SK-N-MC (cell line): ENCODE data around the gene TIMP2.

Experiments
- DNase-seq: peaks from one replicate; pipeline ENCODE4 v3.0.0-alpha.2; 2011; ENCODE audit warnings: low read depth, low spot score
- H3K27ac ChIP-seq: fragments of 200-600 bp; sonication (generic); 2 replicates; pipeline ENCODE4 v1.5.1; 2016; ENCODE audit warnings: mixed run types
- H3K36me3 ChIP-seq: fragments of 200-600 bp; sonication (generic); 2 replicates; pipeline ENCODE4 v1.6.1; 2017; ENCODE audit warnings: antibody characterized with exemption, low read length, mixed read lengths; ENCODE audit not compliant: insufficient read depth
- H3K4me3 ChIP-seq: fragments of 200-600 bp; sonication (generic); 2 replicates; pipeline ENCODE4 v1.5.1; 2016
- H3K9ac ChIP-seq: fragments of 200-600 bp; sonication (generic); 2 replicates; pipeline ENCODE4 v1.8.0; 2017; ENCODE audit warnings: mixed run types, mixed read lengths; ENCODE audit not compliant: insufficient read length
- H3K9me3 ChIP-seq: fragments of 200-600 bp; sonication (generic); 2 replicates; pipeline ENCODE4 v1.6.1; 2017; ENCODE audit warnings: low read depth, mild to moderate bottlenecking, antibody characterized with exemption, low read length, moderate library complexity, mixed read lengths
- EZH2 ChIP-seq: fragments of 200-600 bp; sonication (generic); IDR thresholded peaks from one replicate; pipeline ENCODE4 v1.6.1; 2017; ENCODE audit warnings: antibody characterized with exemption
- FOXP2 ChIP-seq: optimal IDR thresholded peaks from 2 replicates; pipeline ENCODE3; 2011; ENCODE audit warnings: mild to moderate bottlenecking, moderate library complexity; ENCODE audit not compliant: insufficient read depth; ENCODE audit errors: extremely low read length, control extremely low read depth
- POLR2AphosphoS5 ChIP-seq: IDR thresholded peaks from 2 replicates; pipeline ENCODE4 v1.6.1; 2012; ENCODE audit warnings: mild to moderate bottlenecking, low read depth, low read length, borderline replicate concordance

The TIMP2 gene

GRCh38 chr17:78959803-78960202 is 34.6 kb upstream of the TIMP2 start:
- Histone ChIP-seq H3K36me3 (no peaks in the 10 kb centered on the region), H3K9me3 (no peaks in the 10 kb centered on the region), H3K9ac (no peak overlapping the region), H3K27ac (no peak overlapping the region), H3K4me3 (no peak overlapping the region)
- DNase-seq, result no peak
- TF ChIP-seq POLR2AphosphoS5 (no peak), EZH2 (no peak), FOXP2 (no peak)

GRCh38 chr17:78958641-78959127 is 33.5 kb upstream of the TIMP2 start:
- H3K9me3 ChIP-seq, result no peaks in the 10 kb centered on the region
- TF ChIP-seq FOXP2, result no peak
- TF ChIP-seq EZH2, result no peak
- no peak for TF ChIP-seq POLR2AphosphoS5
- H3K4me3 ChIP-seq, result no peak overlapping the region
- H3K27ac ChIP-seq, result no peak overlapping the region
- no peak overlapping the region for H3K9ac ChIP-seq
- no peaks in the 10 kb centered on the region for H3K36me3 ChIP-seq
- DNase-seq, result no peak

DNA sequence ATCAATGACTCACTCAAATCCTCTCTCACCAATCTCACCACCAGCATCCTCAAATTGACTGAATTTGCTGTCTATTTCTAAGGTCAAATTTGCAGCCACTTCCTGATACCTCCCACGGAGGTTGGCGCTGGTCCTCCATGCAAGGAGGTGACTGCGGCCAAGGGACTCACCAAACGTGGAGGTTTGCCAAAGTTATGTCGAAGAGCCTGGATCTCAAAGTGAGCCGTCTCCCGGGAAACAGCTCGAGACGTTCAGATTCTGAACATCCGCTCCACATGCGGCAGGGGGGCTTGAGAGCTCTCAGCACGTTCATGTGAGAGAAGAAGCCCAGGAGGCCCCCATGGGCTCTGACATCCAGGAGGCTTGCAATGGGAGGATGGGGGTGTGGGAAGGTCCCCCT is 31.9 kb upstream of the TIMP2 start:
- H3K9ac ChIP-seq, result no peak overlapping the region
- no peak overlapping the region for H3K27ac ChIP-seq
- TF ChIP-seq FOXP2, result no peak
- TF ChIP-seq POLR2AphosphoS5, result no peak
- no peak for TF ChIP-seq EZH2
- no peaks in the 10 kb centered on the region for H3K9me3 ChIP-seq
- no peaks in the 10 kb centered on the region for H3K36me3 ChIP-seq
- H3K4me3 ChIP-seq, result no peak overlapping the region
- no peak for DNase-seq

- Histone ChIP-seq H3K4me3 (no peak overlapping the region), H3K9me3 (no peaks in the 10 kb centered on the region), H3K9ac (no peak overlapping the region), H3K36me3 (no peaks in the 10 kb centered on the region), H3K27ac (no peak overlapping the region)
- TF ChIP-seq EZH2 (no peak), FOXP2 (no peak), POLR2AphosphoS5 (no peak)
- DNase-seq, result no peak
Measured at GRCh38 chr17:78956254-78956653, 31.1 kb upstream of the TIMP2 start.

- H3K9me3 ChIP-seq, result no peaks in the 10 kb centered on the region
- H3K9ac ChIP-seq, result no peak overlapping the region
- H3K27ac ChIP-seq, result no peak overlapping the region
- no peak for DNase-seq
- TF ChIP-seq EZH2 (no peak), POLR2AphosphoS5 (no peak), FOXP2 (no peak)
- no peak overlapping the region for H3K4me3 ChIP-seq
- H3K36me3 ChIP-seq, result no peaks in the 10 kb centered on the region
Measured at GRCh38 chr17:78954684-78955083, 29.5 kb upstream of the TIMP2 start.

- Histone ChIP-seq H3K9me3 (no peaks in the 10 kb centered on the region), H3K9ac (no peak overlapping the region), H3K27ac (no peak overlapping the region), H3K4me3 (no peak overlapping the region), H3K36me3 (no peaks in the 10 kb centered on the region)
- no peak for DNase-seq
- TF ChIP-seq FOXP2 (no peak), POLR2AphosphoS5 (no peak), EZH2 (no peak)
Measured at GRCh38 chr17:78953356-78954350, 28.5 kb upstream of the TIMP2 start.

- Histone ChIP-seq H3K9me3 (no peaks in the 10 kb centered on the region), H3K27ac (no peak overlapping the region), H3K36me3 (no peaks in the 10 kb centered on the region), H3K9ac (no peak overlapping the region), H3K4me3 (no peak overlapping the region)
- TF ChIP-seq FOXP2 (no peak), EZH2 (no peak), POLR2AphosphoS5 (no peak)
- DNase-seq, result no peak
Measured at GRCh38 chr17:78952706-78953105, 27.5 kb upstream of the TIMP2 start.

DNA sequence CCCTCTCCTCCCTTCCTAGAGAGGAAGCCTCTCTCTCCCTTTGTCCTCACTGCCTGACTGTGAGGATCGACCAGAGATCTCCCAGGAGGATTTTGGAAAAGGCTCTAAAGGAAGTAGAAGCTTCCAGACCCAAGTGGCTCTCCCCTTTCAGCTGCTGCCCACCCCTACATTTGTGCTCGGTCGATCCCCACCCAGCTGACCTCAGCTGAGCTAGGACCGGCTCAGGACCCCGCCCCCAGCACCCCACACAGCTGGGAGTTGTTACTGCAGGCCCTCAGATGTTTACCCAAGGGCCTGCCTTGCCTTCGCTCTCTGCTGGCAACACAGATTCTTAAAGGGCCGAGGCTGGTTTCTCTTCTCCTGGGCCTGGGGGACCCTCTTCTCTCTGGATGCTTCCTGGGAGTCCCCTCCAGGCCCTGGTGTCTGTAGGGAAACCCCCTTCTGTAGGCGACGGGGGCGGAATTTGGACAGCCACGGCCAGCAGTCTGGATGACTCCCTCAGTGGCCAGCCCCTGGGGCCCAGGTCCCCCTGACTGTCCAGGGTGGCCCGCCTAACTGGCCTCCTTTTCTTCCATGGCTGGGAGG is 26.9 kb upstream of the TIMP2 start:
- TF ChIP-seq FOXP2 (no peak), EZH2 (no peak), POLR2AphosphoS5 (no peak)
- Histone ChIP-seq H3K36me3 (no peaks in the 10 kb centered on the region), H3K9me3 (no peaks in the 10 kb centered on the region), H3K27ac (no peak overlapping the region), H3K4me3 (no peak overlapping the region), H3K9ac (no peak overlapping the region)
- no peak for DNase-seq

- H3K9me3 ChIP-seq, result no peaks in the 10 kb centered on the region
- H3K9ac ChIP-seq, result no peak overlapping the region
- H3K27ac ChIP-seq, result no peak overlapping the region
- no peaks in the 10 kb centered on the region for H3K36me3 ChIP-seq
- TF ChIP-seq POLR2AphosphoS5 (no peak), EZH2 (no peak), FOXP2 (no peak)
- DNase-seq, result no peak
- no peak overlapping the region for H3K4me3 ChIP-seq
Measured at GRCh38 chr17:78950870-78951269, 25.7 kb upstream of the TIMP2 start.
